ENCODE measurements around the gene TNFAIP3. TPM values are rescaled to one million over a fixed set of nuclear protein-coding genes. Genes with fewer than 3 reads are reported as not detected.

TNFAIP3 gene
- total RNA-seq, 1 donor from 2014 or later: 19.9 TPM

GRCh38 chr6:137903274-137903932 is 36.3 kb downstream of the TNFAIP3 start:
- no peak for DNase-seq

GRCh38 chr6:137903933-137904821 is 37.1 kb downstream of the TNFAIP3 start:
- DNase-seq: no peak

- no peak for DNase-seq
Measured at GRCh38 chr6:137904822-137905617, 38.0 kb downstream of the TNFAIP3 start.

GRCh38 chr6:137906020-137906472 is 39.0 kb downstream of the TNFAIP3 start:
- no peak for DNase-seq

GRCh38 chr6:137907170-137907569 is 40.1 kb downstream of the TNFAIP3 start:
- no peak for DNase-seq

GRCh38 chr6:137909533-137909932 is 42.5 kb downstream of the TNFAIP3 start:
- DNase-seq: no peak

- no peak for DNase-seq
Measured at GRCh38 chr6:137910424-137910834, 43.4 kb downstream of the TNFAIP3 start.

- no peak for DNase-seq
Measured at GRCh38 chr6:137910843-137911456, 43.9 kb downstream of the TNFAIP3 start.

GRCh38 chr6:137911675-137912191 is 44.7 kb downstream of the TNFAIP3 start:
- peak; percentile 31 for DNase-seq

GRCh38 chr6:137912813-137913212 is 45.8 kb downstream of the TNFAIP3 start:
- DNase-seq: no peak

GRCh38 chr6:137913434-137913833 is 46.4 kb downstream of the TNFAIP3 start:
- DNase-seq: no peak

- no peak for DNase-seq
Measured at GRCh38 chr6:137913996-137914529, 47.0 kb downstream of the TNFAIP3 start.

GRCh38 chr6:137914530-137915193 is 47.6 kb downstream of the TNFAIP3 start:
- no peak for DNase-seq

- DNase-seq: no peak
Measured at GRCh38 chr6:137915790-137916189, 48.7 kb downstream of the TNFAIP3 start.

- DNase-seq: no peak
Measured at GRCh38 chr6:137917551-137918325, 50.7 kb downstream of the TNFAIP3 start.

GRCh38 chr6:137919502-137919823 is 52.4 kb downstream of the TNFAIP3 start:
- DNase-seq: no peak

GRCh38 chr6:137919837-137920730 is 53.0 kb downstream of the TNFAIP3 start:
- DNase-seq: no peak

- DNase-seq: no peak
Measured at GRCh38 chr6:137921823-137922222, 54.8 kb downstream of the TNFAIP3 start.

All from tongue (tissue), 2 donors.